ENCODE measurements around the gene FRMD6. TPM values are rescaled to one million over a fixed set of nuclear protein-coding genes. Genes with fewer than 3 reads are reported as not detected.

Gene FRMD6
- total RNA-seq, 4 donors from 2014 or later, result 97.4 to 199 (median 134) TPM

DNA sequence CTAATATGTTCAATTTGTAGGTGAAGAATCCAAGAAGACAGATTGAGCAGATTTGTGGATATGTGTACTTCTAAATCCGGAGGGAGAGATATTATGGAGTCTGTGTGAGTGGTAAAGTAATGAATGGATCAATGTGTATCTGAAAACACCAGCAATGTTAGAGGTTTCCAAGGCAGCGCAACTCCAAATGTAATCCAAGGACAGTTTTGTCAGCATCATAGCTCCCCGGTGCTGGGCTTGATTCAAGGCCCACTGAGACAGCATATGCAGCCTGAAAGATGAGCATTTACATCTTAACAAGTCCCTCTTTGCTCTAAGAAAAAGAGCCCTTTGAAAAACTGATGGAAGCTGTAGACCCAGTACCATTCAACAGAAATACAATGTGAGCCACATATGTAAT is 38.3 kb upstream of the FRMD6 start:
- DNase-seq, result no peak
- Histone ChIP-seq H3K27ac (no peak overlapping the region), H3K36me3 (no peaks in the 10 kb centered on the region), H3K4me1 (peaks cover 5 to 7% of the 10 kb centered on the region in 2 donors), H3K4me3 (no peak overlapping the region), H3K9me3 (no peaks in the 10 kb centered on the region), H3K27me3 (no peaks in the 10 kb centered on the region)
- TF ChIP-seq, protein P1, sequence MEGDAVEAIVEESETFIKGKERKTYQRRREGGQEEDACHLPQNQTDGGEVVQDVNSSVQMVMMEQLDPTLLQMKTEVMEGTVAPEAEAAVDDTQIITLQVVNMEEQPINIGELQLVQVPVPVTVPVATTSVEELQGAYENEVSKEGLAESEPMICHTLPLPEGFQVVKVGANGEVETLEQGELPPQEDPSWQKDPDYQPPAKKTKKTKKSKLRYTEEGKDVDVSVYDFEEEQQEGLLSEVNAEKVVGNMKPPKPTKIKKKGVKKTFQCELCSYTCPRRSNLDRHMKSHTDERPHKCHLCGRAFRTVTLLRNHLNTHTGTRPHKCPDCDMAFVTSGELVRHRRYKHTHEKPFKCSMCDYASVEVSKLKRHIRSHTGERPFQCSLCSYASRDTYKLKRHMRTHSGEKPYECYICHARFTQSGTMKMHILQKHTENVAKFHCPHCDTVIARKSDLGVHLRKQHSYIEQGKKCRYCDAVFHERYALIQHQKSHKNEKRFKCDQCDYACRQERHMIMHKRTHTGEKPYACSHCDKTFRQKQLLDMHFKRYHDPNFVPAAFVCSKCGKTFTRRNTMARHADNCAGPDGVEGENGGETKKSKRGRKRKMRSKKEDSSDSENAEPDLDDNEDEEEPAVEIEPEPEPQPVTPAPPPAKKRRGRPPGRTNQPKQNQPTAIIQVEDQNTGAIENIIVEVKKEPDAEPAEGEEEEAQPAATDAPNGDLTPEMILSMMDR (IDR thresholded peaks at IDR 0.05), result no peak
- TF ChIP-seq POLR2A (IDR thresholded peaks at IDR 0.05), result no peak
- intact Hi-C loops (cut with DNase I; ENCODE audit: low total_unique reads), result no loop called here

DNA sequence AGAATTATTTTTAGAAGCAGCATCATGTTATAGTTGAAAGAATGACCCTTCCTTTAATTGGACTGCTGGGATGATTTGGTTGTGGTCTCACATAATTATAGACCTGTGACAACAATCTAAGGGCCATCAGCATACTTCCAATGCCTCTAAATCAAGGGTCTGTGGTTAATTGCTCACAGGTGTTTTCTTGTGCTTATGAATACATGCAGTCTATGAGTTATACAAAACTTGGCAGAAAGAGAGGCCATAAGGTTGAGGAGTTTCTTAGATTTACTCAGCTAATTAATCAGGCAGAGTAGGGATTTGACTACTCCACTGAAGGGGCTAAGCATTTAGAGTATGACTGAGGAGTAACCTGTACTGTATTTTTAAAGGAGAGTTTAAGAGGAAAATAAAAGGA is 37.0 kb upstream of the FRMD6 start:
- Histone ChIP-seq H3K27ac (peak overlapping the region; percentile 29 to 62), H3K4me1 (peaks cover 5% of the 10 kb centered on the region in 2 donors), H3K4me3 (no peak overlapping the region), H3K36me3 (no peaks in the 10 kb centered on the region), H3K27me3 (no peaks in the 10 kb centered on the region), H3K9me3 (no peaks in the 10 kb centered on the region)
- intact Hi-C loops (cut with DNase I; ENCODE audit: low total_unique reads), result no loop called here
- DNase-seq, result no peak
- TF ChIP-seq POLR2A (IDR thresholded peaks at IDR 0.05), result no peak
- TF ChIP-seq, protein P1 (IDR thresholded peaks at IDR 0.05), result no peak

DNA sequence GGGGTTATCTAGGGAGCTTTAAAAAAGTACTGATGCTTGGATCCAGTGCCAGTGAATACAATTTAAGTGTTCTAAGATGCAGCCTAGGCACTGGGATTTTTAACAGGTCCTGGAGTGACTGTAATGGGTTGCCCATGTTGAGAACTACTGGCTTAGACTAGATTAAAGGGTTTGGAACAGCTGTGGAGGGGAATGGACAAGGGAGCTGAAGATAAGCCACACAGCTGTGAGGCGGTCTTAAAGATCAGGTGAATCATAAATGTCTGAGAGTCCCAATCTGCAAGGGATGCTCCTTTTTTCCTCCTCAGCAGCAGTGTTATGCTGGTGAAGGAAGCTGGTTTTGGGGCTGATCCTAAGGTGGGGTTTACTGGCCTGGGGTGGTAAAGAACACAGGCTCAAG is 35.5 kb upstream of the FRMD6 start:
- peaks cover 5% of the 10 kb centered on the region in 2 donors for H3K4me1 ChIP-seq
- TF ChIP-seq, protein P1 (IDR thresholded peaks at IDR 0.05), result no peak
- TF ChIP-seq POLR2A (IDR thresholded peaks at IDR 0.05), result no peak
- H3K9me3 ChIP-seq, result no peaks in the 10 kb centered on the region
- DNase-seq, result no peak
- no peaks in the 10 kb centered on the region for H3K27me3 ChIP-seq
- intact Hi-C loops (cut with DNase I; ENCODE audit: low total_unique reads), result no loop called here
- no peaks in the 10 kb centered on the region for H3K36me3 ChIP-seq
- H3K4me3 ChIP-seq, result no peak overlapping the region
- H3K27ac ChIP-seq, result peak overlapping the region; percentile 45 to 62

DNA sequence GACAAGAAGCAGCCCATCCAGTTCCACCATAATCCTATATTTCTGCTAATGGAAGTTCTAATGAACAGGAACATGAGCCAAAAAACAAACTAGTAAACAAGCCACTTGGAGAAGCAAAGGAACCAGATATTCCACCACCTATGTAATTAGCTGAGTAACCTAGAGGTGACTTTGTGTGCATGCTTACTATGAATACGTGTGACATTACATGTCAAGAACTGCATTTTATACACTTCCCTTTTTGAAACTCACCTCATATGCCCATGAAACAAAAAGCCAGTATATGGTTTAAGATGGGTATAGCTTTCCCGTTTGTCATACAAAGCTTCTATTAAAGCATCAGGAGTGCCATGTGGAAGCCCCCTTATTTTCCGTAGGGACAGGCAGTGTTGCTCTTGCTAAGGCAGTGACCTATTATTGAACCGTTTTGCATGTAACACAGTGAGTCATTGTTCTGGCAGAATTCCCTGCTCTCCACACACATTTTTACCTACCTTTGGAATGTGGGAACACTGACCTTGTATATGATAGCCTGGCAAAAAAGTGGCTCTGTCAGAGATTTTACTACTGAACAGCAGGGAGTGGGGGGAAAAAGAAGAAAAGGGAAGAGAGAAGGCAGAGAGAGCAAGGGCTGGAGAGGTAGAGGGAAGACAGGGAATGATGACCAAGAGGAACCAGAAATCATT is 34.8 kb upstream of the FRMD6 start:
- TF ChIP-seq, protein P1 (IDR thresholded peaks at IDR 0.05), result no peak
- no peak for TF ChIP-seq POLR2A (IDR thresholded peaks at IDR 0.05)
- intact Hi-C loops (cut with DNase I; ENCODE audit: low total_unique reads), result no loop called here
- H3K27ac ChIP-seq, result peak overlapping the region; percentile 45 to 62

DNA sequence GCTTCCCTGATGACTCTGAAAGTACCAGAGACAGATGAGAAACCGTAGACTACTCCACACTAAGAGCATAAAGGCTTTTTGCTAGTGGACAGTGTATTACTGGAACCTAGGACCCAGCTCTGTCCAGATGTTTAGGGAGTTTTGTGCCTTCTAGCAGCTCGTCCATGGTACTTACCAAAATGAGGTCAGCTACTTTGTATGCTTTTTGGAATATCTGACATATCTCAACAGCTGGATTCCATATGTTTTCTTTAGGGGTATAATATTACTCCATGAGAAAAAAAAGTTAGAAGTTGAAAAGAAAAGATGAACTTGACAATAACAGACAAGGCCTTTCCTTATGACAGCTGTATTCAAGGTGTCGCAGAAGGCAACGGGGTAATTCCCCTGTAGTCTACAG is 32.1 kb upstream of the FRMD6 start:
- no peak for DNase-seq
- Histone ChIP-seq H3K9me3 (no peaks in the 10 kb centered on the region), H3K27me3 (no peaks in the 10 kb centered on the region), H3K4me3 (no peak overlapping the region), H3K27ac (no peak overlapping the region), H3K4me1 (peaks cover 5% of the 10 kb centered on the region in 2 donors), H3K36me3 (no peaks in the 10 kb centered on the region)
- intact Hi-C loops (cut with DNase I; ENCODE audit: low total_unique reads), result no loop called here
- TF ChIP-seq POLR2A (IDR thresholded peaks at IDR 0.05), result no peak
- TF ChIP-seq, protein P1 (IDR thresholded peaks at IDR 0.05), result no peak

More for the DNA sequence above, 34.8 kb upstream of the FRMD6 start:
- Histone ChIP-seq H3K36me3 (no peaks in the 10 kb centered on the region), H3K9me3 (no peaks in the 10 kb centered on the region), H3K4me3 (no peak overlapping the region), H3K27me3 (no peaks in the 10 kb centered on the region), H3K4me1 (peaks cover 5% of the 10 kb centered on the region in 2 donors)
- no peak for DNase-seq

All from uterus (tissue), 4 donors.